NCI-H2081 treated with DMSO at 0.1 percent for 48 hours (cell line): ENCODE data around the gene SLC16A6.
"Not testable (repeated sequence)": the region's sequence is repeated elsewhere in the genome, so short reads cannot be mapped to it uniquely, and the experiment has no call there.

Experiments
- DNase-seq: peaks from one replicate; lab custom pipeline; 2025; lab: John Stamatoyannopoulos, UW

Gene SLC16A6

GRCh38 chr17:68247445-68248198 lies 43.3 kb downstream of the SLC16A6 start, which contains the start of gene AMZ2:
TSS of gene AMZ2 (plus strand) at chr17:68248043. CDS start at chr17:68250188, 2,145 bp downstream.
- peak; percentile 50 for DNase-seq

DNA sequence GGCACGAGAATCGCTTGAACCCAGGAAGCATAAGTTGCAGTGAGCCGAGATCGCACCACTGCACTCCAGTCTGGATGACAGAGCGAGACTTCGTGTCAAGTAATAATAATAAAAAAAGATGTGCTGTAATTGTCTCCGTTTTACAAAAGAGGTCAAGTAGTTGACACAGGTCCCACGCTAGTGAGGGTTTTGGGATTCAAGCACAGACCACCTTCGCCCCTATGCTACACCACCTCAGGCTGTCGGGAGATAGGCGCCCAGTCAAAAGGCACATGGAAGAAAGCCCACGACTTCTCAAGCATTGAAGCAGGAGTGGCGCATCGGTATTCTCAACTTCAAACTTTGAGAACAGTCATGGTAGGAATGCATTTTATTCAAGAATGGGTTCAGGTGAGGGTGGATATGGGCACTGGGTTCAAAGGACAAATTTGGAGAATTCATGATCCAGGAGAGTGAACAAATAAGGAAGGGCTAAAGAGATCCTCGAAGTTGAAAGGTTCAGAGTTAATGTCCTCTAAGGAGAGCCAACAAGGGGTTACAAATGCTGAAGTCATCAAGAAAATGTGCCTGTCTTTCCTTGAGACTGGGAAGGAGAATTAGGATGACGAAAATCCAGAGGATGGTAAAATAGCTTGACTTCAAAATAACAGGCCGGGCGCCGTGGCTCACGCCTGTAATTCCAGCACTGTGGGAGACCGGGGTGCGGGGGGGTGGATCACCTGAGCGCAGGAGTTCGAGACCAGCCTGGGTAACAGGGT lies 44.5 kb downstream of the SLC16A6 start:
- no peak for DNase-seq

- no peak for DNase-seq
These were observed 51.1 kb downstream of the SLC16A6 start for GRCh38 chr17:68239632-68240366.

DNA sequence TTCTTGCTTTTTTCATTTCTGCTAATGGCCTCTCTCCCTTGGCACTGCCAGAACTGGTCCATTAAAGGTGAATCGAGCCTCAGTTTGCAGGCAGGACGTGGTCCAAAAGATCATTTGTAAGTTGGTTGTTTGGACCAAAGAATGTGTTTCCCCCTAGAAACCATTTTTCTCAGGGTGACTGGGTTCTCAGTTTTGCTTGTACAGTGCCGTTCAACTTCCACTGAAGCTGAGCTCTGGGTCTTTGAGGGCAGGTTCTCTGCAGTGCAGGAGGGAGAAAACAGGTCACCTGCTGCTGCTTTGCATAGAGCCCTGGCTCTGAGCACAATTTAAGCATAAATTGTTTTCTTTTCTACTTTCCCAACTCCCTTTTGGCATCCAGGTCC lies 52.1 kb downstream of the SLC16A6 start:
- no peak for DNase-seq

DNA sequence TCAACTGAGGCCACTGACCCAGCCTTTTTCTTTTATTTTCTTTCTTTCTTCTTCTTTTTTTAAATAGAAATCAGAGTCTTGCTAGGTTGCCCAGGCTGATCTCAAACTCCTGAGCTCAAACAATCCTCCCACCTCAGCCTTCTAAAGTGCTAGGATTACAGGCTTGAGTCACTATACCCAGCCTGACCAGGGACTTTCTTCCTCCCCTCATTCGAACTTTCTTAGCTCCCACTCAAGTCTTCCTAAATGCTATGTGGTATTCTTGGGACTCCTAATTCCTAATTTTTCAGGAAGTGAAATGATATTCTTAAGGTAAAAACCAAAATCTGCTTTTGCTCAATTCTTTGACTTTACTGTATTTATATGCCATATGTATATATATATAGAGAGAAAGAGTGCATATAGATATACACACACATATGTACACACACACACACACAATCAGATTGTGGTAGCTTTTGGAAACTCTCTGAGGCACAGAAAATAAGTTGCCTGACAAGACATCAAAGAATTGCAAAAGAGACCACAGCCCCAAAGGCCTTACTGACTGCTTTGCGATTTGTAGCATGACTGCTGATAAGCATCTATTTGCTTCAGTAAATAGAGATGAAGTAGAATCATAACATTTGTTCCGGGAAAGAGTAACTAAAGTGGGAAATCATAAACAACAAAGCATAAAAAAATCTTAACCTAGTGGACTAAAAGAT lies 52.6 kb downstream of the SLC16A6 start:
- DNase-seq = no peak

- not testable (repeated sequence) for DNase-seq
These were observed 53.4 kb downstream of the SLC16A6 start for GRCh38 chr17:68237369-68238163.

GRCh38 chr17:68235336-68235791 lies 55.6 kb downstream of the SLC16A6 start:
- not testable (repeated sequence) for DNase-seq

- not testable (repeated sequence) for DNase-seq
These were observed 56.1 kb downstream of the SLC16A6 start for GRCh38 chr17:68234726-68235335.

DNA sequence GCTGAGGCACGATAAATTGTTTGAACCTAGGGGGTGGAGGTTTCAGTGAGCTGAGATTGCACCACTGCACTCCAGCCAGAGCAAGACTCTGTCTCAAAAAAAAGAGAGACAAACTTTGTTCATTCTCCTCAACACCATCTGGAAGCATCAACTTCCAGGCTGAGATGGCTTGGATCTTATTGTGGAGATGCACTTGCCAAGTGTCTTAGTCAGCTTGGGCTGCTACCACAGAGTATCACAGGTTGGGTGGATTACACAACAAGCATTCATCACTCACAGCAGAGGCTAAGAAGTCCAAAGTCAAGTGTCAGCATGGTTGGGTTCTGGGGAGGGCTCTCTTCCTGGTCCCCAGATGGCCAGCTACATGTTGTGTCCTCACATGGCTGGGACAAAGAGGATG lies 58.2 kb downstream of the SLC16A6 start:
- not testable (repeated sequence) for DNase-seq

GRCh38 chr17:68231541-68231940 lies 59.4 kb downstream of the SLC16A6 start:
- no peak for DNase-seq

GRCh38 chr17:68231131-68231530 lies 59.8 kb downstream of the SLC16A6 start:
- DNase-seq = not testable (repeated sequence)

DNA sequence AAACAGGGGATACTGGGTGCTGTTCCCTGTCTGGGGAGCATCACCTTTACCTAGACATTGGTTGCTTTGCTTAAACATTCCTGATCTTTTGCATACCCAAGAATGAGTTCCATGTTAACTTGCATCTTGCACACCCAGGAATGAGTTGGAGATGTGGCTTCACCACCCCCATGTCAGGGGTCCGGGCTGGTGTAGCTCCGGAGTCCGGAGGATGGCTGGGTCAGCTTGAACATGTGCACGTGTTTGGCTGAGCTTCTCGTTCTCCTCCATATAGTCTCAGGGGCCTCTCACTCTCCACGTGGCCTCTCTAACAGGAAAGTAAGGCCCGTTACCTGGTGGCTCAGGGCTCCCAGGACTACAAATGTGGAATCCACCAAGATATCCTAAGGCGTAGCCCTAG lies 61.3 kb downstream of the SLC16A6 start:
- no peak for DNase-seq

- no peak for DNase-seq
These were observed 61.9 kb downstream of the SLC16A6 start for GRCh38 chr17:68228817-68229570.

- DNase-seq = not testable (repeated sequence)
These were observed 62.8 kb downstream of the SLC16A6 start for GRCh38 chr17:68228039-68228680.

DNA sequence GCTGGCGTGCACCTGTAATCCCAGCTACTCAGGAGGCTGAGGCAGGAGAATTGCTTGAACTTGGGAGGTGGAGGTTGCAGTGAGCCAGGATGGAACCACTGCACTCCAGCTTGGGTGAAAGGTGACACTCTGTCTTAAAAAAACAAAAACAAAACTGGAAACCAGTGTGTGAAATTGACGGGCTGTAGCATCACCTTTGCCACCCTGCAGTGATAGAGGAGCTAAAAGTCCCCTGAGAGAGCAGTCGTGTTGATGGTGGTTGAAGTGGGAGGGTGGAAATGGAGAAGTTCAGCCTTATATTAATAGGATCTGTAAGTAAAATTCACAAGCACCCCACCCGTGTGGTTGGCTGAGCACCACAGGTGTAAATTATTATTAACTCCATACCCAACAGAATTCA lies 65.9 kb downstream of the SLC16A6 start:
- not testable (repeated sequence) for DNase-seq

GRCh38 chr17:68222606-68223005 lies 68.3 kb downstream of the SLC16A6 start:
- DNase-seq = no peak

DNA sequence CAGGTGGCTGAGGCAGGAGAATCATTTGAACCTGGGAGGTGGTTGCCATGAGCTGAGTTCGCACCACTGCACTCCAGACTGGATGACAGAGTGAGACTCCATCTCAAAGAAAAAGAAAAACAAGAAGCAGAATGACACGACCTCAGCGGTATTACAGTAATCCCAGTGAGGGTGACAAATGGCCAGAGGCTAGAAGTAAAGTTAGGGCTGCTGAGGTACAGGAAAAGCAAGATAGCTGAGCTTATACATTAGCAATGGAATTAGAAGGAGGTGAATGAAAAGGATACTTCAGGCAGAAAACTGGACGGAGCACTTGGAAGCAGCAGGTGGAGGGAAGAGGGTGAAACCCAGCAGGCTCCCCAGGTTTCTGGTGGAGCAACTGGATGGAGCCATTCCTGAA lies 69.1 kb downstream of the SLC16A6 start:
- DNase-seq = no peak

GRCh38 chr17:68220786-68221185 lies 70.1 kb downstream of the SLC16A6 start:
- not testable (repeated sequence) for DNase-seq

- not testable (repeated sequence) for DNase-seq
These were observed 70.7 kb downstream of the SLC16A6 start for GRCh38 chr17:68220186-68220585.
